ENCODE measurements around the gene OR10A6.

OR10A6 gene

DNA sequence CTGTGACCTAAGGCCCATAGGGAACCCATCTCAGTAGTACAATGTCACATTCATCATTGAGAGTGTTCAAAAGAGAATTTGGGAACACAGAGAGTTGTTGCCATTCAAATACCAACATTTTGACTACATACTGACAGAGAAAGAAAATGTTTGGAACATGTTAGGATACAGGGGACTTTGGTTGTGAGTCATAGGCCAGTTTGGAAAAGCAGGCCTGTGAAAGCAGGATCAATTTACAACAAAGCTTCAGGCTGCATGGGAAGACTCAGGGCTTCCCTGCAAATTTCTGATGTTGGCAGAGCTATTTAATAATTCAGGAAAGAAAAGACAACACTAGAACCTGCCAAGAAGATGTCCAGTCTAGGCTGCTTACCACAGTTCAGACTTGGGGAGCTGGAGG is 33.8 kb upstream of the OR10A6 start:
- H2AFZ ChIP-seq = no peak overlapping the region
- no peak overlapping the region for H3K9ac ChIP-seq
- no peaks in the 10 kb centered on the region for H3K79me2 ChIP-seq
- no peaks in the 10 kb centered on the region for H3K9me3 ChIP-seq (ENCODE audit: control insufficient read depth, low read length)
- H3K27ac ChIP-seq = no peak overlapping the region
- H3K36me3 ChIP-seq (ENCODE audit: control insufficient read depth, insufficient read depth, low read length) = no peaks in the 10 kb centered on the region
- no peaks in the 10 kb centered on the region for H3K27me3 ChIP-seq (ENCODE audit: control insufficient read depth, insufficient read depth, low read length)
- no peak overlapping the region for H3K4me2 ChIP-seq (ENCODE audit: low read length)
- no peaks in the 10 kb centered on the region for H3K4me1 ChIP-seq
- H3K4me3 ChIP-seq (ENCODE audit: low read depth, low read length) = no peak overlapping the region
- TF ChIP-seq, protein P1, sequence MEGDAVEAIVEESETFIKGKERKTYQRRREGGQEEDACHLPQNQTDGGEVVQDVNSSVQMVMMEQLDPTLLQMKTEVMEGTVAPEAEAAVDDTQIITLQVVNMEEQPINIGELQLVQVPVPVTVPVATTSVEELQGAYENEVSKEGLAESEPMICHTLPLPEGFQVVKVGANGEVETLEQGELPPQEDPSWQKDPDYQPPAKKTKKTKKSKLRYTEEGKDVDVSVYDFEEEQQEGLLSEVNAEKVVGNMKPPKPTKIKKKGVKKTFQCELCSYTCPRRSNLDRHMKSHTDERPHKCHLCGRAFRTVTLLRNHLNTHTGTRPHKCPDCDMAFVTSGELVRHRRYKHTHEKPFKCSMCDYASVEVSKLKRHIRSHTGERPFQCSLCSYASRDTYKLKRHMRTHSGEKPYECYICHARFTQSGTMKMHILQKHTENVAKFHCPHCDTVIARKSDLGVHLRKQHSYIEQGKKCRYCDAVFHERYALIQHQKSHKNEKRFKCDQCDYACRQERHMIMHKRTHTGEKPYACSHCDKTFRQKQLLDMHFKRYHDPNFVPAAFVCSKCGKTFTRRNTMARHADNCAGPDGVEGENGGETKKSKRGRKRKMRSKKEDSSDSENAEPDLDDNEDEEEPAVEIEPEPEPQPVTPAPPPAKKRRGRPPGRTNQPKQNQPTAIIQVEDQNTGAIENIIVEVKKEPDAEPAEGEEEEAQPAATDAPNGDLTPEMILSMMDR (IDR thresholded peaks at IDR 0.05) = no peak

DNA sequence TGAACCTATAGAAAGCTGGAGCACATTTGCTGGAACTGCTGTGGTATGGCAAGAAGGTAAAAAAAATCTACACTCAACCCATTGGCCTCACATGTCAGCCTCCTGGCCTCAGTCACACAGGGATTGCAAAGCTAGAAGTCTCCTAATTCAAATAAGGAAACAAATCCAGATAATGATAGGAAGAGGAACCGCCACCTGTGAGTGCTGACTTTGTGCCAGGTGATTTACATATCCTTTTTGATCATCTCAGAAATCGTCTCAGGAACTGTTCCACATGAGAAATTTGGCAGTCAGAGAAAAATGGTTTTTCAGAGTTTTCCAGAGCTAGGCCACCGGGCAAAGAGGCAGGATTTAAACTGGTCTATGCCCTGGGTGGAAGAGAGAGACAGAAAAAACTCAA is 33.2 kb upstream of the OR10A6 start:
- Histone ChIP-seq H2AFZ (no peak overlapping the region), H3K27ac (no peak overlapping the region), H3K4me1 (no peaks in the 10 kb centered on the region), H3K79me2 (no peaks in the 10 kb centered on the region), H3K36me3 (ENCODE audit: control insufficient read depth, insufficient read depth, low read length) (no peaks in the 10 kb centered on the region), H3K27me3 (ENCODE audit: control insufficient read depth, insufficient read depth, low read length) (no peaks in the 10 kb centered on the region), H3K4me2 (ENCODE audit: low read length) (no peak overlapping the region), H3K9me3 (ENCODE audit: control insufficient read depth, low read length) (no peaks in the 10 kb centered on the region), H3K4me3 (ENCODE audit: low read depth, low read length) (no peak overlapping the region), H3K9ac (no peak overlapping the region)
- TF ChIP-seq, protein P1 (IDR thresholded peaks at IDR 0.05) = no peak

DNA sequence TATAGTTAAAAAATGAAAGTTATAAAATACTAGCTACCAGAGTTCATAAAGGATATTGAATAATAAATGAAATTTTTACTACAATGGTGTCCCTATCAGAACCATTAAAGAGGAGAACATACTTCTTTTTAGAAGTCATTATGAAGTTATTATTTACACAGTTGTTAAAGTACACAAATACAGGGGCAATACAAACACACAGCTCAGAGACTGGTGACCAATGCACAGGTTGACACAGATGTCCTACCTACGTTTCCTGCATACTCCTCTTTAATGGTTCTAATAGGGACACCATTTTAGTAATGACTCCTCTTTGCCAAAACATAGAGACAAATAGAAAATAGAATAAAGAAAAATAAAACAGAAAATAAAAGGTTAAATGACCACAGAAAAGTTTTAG is 24.1 kb upstream of the OR10A6 start:
- TF ChIP-seq, protein P1 (IDR thresholded peaks at IDR 0.05) = no peak
- no peak overlapping the region for H3K27ac ChIP-seq
- no peak overlapping the region for H2AFZ ChIP-seq
- H3K36me3 ChIP-seq (ENCODE audit: control insufficient read depth, insufficient read depth, low read length) = no peaks in the 10 kb centered on the region
- H3K9ac ChIP-seq = no peak overlapping the region
- no peak overlapping the region for H3K4me3 ChIP-seq (ENCODE audit: low read depth, low read length)
- H3K27me3 ChIP-seq (ENCODE audit: control insufficient read depth, insufficient read depth, low read length) = no peaks in the 10 kb centered on the region
- no peaks in the 10 kb centered on the region for H3K9me3 ChIP-seq (ENCODE audit: control insufficient read depth, low read length)
- no peak overlapping the region for H3K4me2 ChIP-seq (ENCODE audit: low read length)
- no peaks in the 10 kb centered on the region for H3K79me2 ChIP-seq
- no peaks in the 10 kb centered on the region for H3K4me1 ChIP-seq

DNA sequence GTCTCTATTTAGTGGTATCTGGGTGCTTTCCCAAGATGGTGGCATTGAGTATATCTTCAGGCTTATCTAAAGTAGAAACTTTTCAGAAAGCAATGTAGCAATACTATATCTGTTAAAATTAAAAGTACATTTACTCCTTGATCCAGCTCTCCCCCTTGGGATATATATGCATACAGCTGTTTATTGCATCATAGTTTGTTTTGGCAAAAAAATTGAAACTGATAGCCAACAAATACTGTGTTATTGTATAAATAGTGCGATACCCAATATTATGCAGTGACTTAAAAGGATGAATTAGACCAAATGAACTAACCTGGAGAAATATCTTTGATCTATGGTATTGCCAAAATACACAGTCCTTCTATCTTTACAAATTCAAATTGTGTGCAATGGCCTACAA is 18.9 kb upstream of the OR10A6 start:
- no peak overlapping the region for H3K9ac ChIP-seq
- H3K27ac ChIP-seq = no peak overlapping the region
- H3K36me3 ChIP-seq (ENCODE audit: control insufficient read depth, insufficient read depth, low read length) = no peaks in the 10 kb centered on the region
- no peaks in the 10 kb centered on the region for H3K27me3 ChIP-seq (ENCODE audit: control insufficient read depth, insufficient read depth, low read length)
- no peak overlapping the region for H2AFZ ChIP-seq
- H3K4me1 ChIP-seq = no peaks in the 10 kb centered on the region
- H3K4me2 ChIP-seq (ENCODE audit: low read length) = no peak overlapping the region
- H3K79me2 ChIP-seq = no peaks in the 10 kb centered on the region
- H3K9me3 ChIP-seq (ENCODE audit: control insufficient read depth, low read length) = no peaks in the 10 kb centered on the region
- TF ChIP-seq, protein P1 (IDR thresholded peaks at IDR 0.05) = no peak
- H3K4me3 ChIP-seq (ENCODE audit: low read depth, low read length) = no peak overlapping the region

DNA sequence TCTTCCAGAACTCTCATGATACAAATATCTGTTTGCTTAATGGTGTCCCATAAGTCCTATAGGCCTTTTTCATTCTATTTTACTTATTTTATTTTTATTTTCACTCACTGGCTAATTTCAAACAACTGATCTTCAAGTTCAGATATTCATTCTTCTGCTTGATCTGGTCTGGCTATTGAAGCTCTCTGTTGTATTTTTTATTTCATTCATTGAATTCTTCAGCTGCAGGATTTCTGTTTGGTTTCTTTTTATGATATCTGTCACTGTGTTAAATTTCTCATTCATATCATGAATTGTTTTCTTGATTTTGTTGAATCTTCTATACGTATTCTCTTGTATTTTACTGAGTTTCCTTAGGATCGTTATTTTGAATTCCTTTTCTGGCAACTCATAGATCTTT is 13.1 kb upstream of the OR10A6 start:
- Histone ChIP-seq H3K9me3 (ENCODE audit: control insufficient read depth, low read length) (no peaks in the 10 kb centered on the region), H3K4me1 (no peaks in the 10 kb centered on the region), H3K4me3 (ENCODE audit: low read depth, low read length) (no peak overlapping the region), H3K4me2 (ENCODE audit: low read length) (no peak overlapping the region), H3K27me3 (ENCODE audit: control insufficient read depth, insufficient read depth, low read length) (no peaks in the 10 kb centered on the region), H3K9ac (no peak overlapping the region), H2AFZ (no peak overlapping the region), H3K36me3 (ENCODE audit: control insufficient read depth, insufficient read depth, low read length) (no peaks in the 10 kb centered on the region), H3K27ac (no peak overlapping the region), H3K79me2 (no peaks in the 10 kb centered on the region)
- TF ChIP-seq, protein P1 (IDR thresholded peaks at IDR 0.05) = no peak

Data from parathyroid adenoma (tissue), 2 donors.